Colonic mucosa (tissue), 4 donors: ENCODE measurements around the gene LRRC8A. TPM values are rescaled to one million over a fixed set of nuclear protein-coding genes. Genes with fewer than 3 reads are reported as not detected.

ENCODE experiments used
- DNase-seq: peaks from one replicate; pipeline ENCODE4 v3.0.0-alpha.2; 2020
- H3K27ac ChIP-seq: fragments of 200-600 bp; one replicate; pipeline ENCODE4 v1.8.0; 2021
- H3K27me3 ChIP-seq: fragments of 200-600 bp; one replicate; pipeline ENCODE4 v1.8.0; 2021
- H3K36me3 ChIP-seq: fragments of 200-600 bp; one replicate; pipeline ENCODE4 v1.8.0; 2021
- H3K4me1 ChIP-seq: fragments of 200-600 bp; one replicate; pipeline ENCODE4 v1.8.0; 2021; ENCODE audit warnings: mild to moderate bottlenecking
- H3K4me3 ChIP-seq: fragments of 200-600 bp; one replicate; pipeline ENCODE4 v1.8.0; 2021
- H3K9ac ChIP-seq, 2 donors: one replicate each; pipeline ENCODE4 v1.7.0; 2013; ENCODE audit warnings: control low read depth in 2 of 2, low read depth in 2 of 2, low read length in 2 of 2
- H3K9me3 ChIP-seq: fragments of 200-600 bp; one replicate; pipeline ENCODE4 v1.8.0; 2021
- CTCF ChIP-seq: fragments of 200-600 bp; IDR thresholded peaks from one replicate; pipeline ENCODE4 v1.8.0; 2022; ENCODE audit warnings: antibody characterized with exemption, mild to moderate bottlenecking
- intact Hi-C: fragments of 100-400 bp; cut with DNase I; formaldehyde crosslinking; loops from one replicate; pipeline ENCODE4 v1.14.1; 2022
- total RNA-seq, 2 donors: library from RNA; stranded (reverse); fragmentation: NEBNext Ultra II Directional in 1 of 2; extraction: Animal tissue kit (Norgen Biotek cat#: 25700) in 1 of 2; gene quantifications; one replicate each; pipeline ENCODE4 v1.2.1, GENCODE V29; 2021
- donor health status: healthy.
- donor health status: DM: no; HTN: no; CAD: no.
- donor health status: DM: no; HTN: no; CAD: no.

The LRRC8A gene
- total RNA-seq, 2 donors from 2014 or later, result 26.5 to 31.5 TPM

GRCh38 chr9:128887914-128888350, 6.0 kb downstream of the LRRC8A start:
- H3K27ac ChIP-seq, result no peak overlapping the region
- peaks cover 6% of the 10 kb centered on the region for H3K36me3 ChIP-seq

GRCh38 chr9:128891321-128892220, 9.6 kb downstream of the LRRC8A start:
- no peak for DNase-seq
- Histone ChIP-seq H3K9ac (peak overlapping the region in 1 of 2 donors; percentile 68), H3K27me3 (no peaks in the 10 kb centered on the region), H3K4me3 (no peak overlapping the region), H3K4me1 (peaks cover 7% of the 10 kb centered on the region), H3K9me3 (no peaks in the 10 kb centered on the region), H3K27ac (peak overlapping the region; percentile 78), H3K36me3 (peaks cover 6% of the 10 kb centered on the region)
- intact Hi-C loops, result no loop called here
- no peak for TF ChIP-seq CTCF

More at GRCh38 chr9:128887914-128888350, 6.0 kb downstream of the LRRC8A start:
- H3K9ac ChIP-seq, result peak overlapping the region; percentile 14 to 26
- H3K4me3 ChIP-seq, result no peak overlapping the region
- H3K9me3 ChIP-seq, result no peaks in the 10 kb centered on the region
- no peak for TF ChIP-seq CTCF
- H3K27me3 ChIP-seq, result no peaks in the 10 kb centered on the region
- no peak for DNase-seq
- H3K4me1 ChIP-seq, result peaks cover 14% of the 10 kb centered on the region
- intact Hi-C loops, result no loop called here

GRCh38 chr9:128892221-128892921, 10.4 kb downstream of the LRRC8A start:
- DNase-seq, result peak; percentile 89
- H3K4me3 ChIP-seq, result no peak overlapping the region
- no peaks in the 10 kb centered on the region for H3K9me3 ChIP-seq
- intact Hi-C loops, result no loop called here
- peaks cover 7% of the 10 kb centered on the region for H3K4me1 ChIP-seq
- H3K27ac ChIP-seq, result peak overlapping the region; percentile 78
- no peak for TF ChIP-seq CTCF
- peak overlapping the region; percentile 65 to 68 for H3K9ac ChIP-seq
- H3K27me3 ChIP-seq, result no peaks in the 10 kb centered on the region
- H3K36me3 ChIP-seq, result no peaks in the 10 kb centered on the region

GRCh38 chr9:128893354-128893753, 11.4 kb downstream of the LRRC8A start:
- Histone ChIP-seq H3K4me3 (no peak overlapping the region), H3K4me1 (peaks cover 7% of the 10 kb centered on the region), H3K27ac (peak overlapping the region; percentile 68), H3K9me3 (no peaks in the 10 kb centered on the region), H3K27me3 (no peaks in the 10 kb centered on the region), H3K9ac (peak overlapping the region in 1 of 2 donors; percentile 68), H3K36me3 (no peaks in the 10 kb centered on the region)
- no peak for TF ChIP-seq CTCF
- intact Hi-C loops, result no loop called here
- no peak for DNase-seq

GRCh38 chr9:128894764-128895163, 12.8 kb downstream of the LRRC8A start:
- no peaks in the 10 kb centered on the region for H3K36me3 ChIP-seq
- H3K4me1 ChIP-seq, result peaks cover 7% of the 10 kb centered on the region
- DNase-seq, result no peak
- intact Hi-C loops, result no loop called here
- no peaks in the 10 kb centered on the region for H3K27me3 ChIP-seq
- no peak overlapping the region for H3K4me3 ChIP-seq
- no peak for TF ChIP-seq CTCF
- no peak overlapping the region for H3K27ac ChIP-seq
- H3K9me3 ChIP-seq, result no peaks in the 10 kb centered on the region
- no peak overlapping the region for H3K9ac ChIP-seq
